Lower leg skin (tissue), 3 donors: ENCODE measurements around the gene AGPS.

Experiments used
- CTCF ChIP-seq, 3 donors: fragments of 450-650 bp; IDR thresholded peaks; one replicate each; pipeline ENCODE4 v1.5.1; 2016; ENCODE audit warnings: antibody characterized with exemption in 3 of 3, mild to moderate bottlenecking in 3 of 3, moderate library complexity in 2 of 3
- POLR2A ChIP-seq, 2 donors: fragments of 450-650 bp; IDR thresholded peaks; one replicate each; pipeline ENCODE4 v1.6.1; 2016 to 2017; ENCODE audit warnings: antibody characterized with exemption in 2 of 2, mild to moderate bottlenecking in 1 of 2, moderate library complexity in 1 of 2

- TF ChIP-seq POLR2A (IDR thresholded peaks at IDR 0.05): no peak
- TF ChIP-seq CTCF (IDR thresholded peaks at IDR 0.05): no peak
Observed at GRCh38 chr2:177402096-177402495, 9.5 kb downstream of the AGPS start.
